ENCODE measurements around the gene SH3GL1. TPM values are rescaled to one million over a fixed set of nuclear protein-coding genes. Genes with fewer than 3 reads are reported as not detected.

Gene SH3GL1
- total RNA-seq, 1 donor from 2014 or later = 95.3 TPM

- Mint-ChIP-seq H3K27ac (ENCODE audit: unreplicated experiment) (no peak overlapping the region), H3K4me1 (no peaks in the 10 kb centered on the region), H3K9me3 (no peaks in the 10 kb centered on the region), H3K27me3 (ENCODE audit: low read depth) (no peaks in the 10 kb centered on the region), H3K4me3 (no peak overlapping the region), H3K36me3 (ENCODE audit: low read depth) (peaks cover 4% of the 10 kb centered on the region)
- DNase-seq (ENCODE audit: low read depth, low spot score) = no peak
- no peak for TF ChIP-seq CTCF (conservative IDR thresholded peaks at IDR 0.05)
These were observed 13.9 kb upstream of the SH3GL1 start for GRCh38 chr19:4414144-4414799.

- H3K4me3 Mint-ChIP-seq = no peak overlapping the region
- H3K36me3 Mint-ChIP-seq (ENCODE audit: low read depth) = peaks cover 9% of the 10 kb centered on the region
- H3K4me1 Mint-ChIP-seq = peaks cover 5% of the 10 kb centered on the region
- H3K27me3 Mint-ChIP-seq (ENCODE audit: low read depth) = no peaks in the 10 kb centered on the region
- TF ChIP-seq CTCF (conservative IDR thresholded peaks at IDR 0.05) = no peak
- H3K9me3 Mint-ChIP-seq = no peaks in the 10 kb centered on the region
- H3K27ac Mint-ChIP-seq (ENCODE audit: unreplicated experiment) = no peak overlapping the region
- no peak for DNase-seq (ENCODE audit: low read depth, low spot score)
These were observed 13.2 kb upstream of the SH3GL1 start for GRCh38 chr19:4413588-4413987.

GRCh38 chr19:4409123-4409933, 9.0 kb upstream of the SH3GL1 start:
- no peak overlapping the region for H3K27ac Mint-ChIP-seq (ENCODE audit: unreplicated experiment)
- no peak for DNase-seq (ENCODE audit: low read depth, low spot score)
- H3K4me3 Mint-ChIP-seq = no peak overlapping the region
- TF ChIP-seq CTCF (conservative IDR thresholded peaks at IDR 0.05) = no peak
- H3K36me3 Mint-ChIP-seq (ENCODE audit: low read depth) = peaks cover 10% of the 10 kb centered on the region
- H3K27me3 Mint-ChIP-seq (ENCODE audit: low read depth) = no peaks in the 10 kb centered on the region
- H3K4me1 Mint-ChIP-seq = peaks cover 20% of the 10 kb centered on the region
- H3K9me3 Mint-ChIP-seq = no peaks in the 10 kb centered on the region

GRCh38 chr19:4406626-4407025, 6.3 kb upstream of the SH3GL1 start:
- no peaks in the 10 kb centered on the region for H3K27me3 Mint-ChIP-seq (ENCODE audit: low read depth)
- no peak overlapping the region for H3K27ac Mint-ChIP-seq (ENCODE audit: unreplicated experiment)
- no peak for TF ChIP-seq CTCF (conservative IDR thresholded peaks at IDR 0.05)
- H3K36me3 Mint-ChIP-seq (ENCODE audit: low read depth) = peaks cover 8% of the 10 kb centered on the region
- no peaks in the 10 kb centered on the region for H3K9me3 Mint-ChIP-seq
- H3K4me1 Mint-ChIP-seq = peaks cover 37% of the 10 kb centered on the region
- H3K4me3 Mint-ChIP-seq = no peak overlapping the region
- DNase-seq (ENCODE audit: low read depth, low spot score) = no peak

- Mint-ChIP-seq H3K4me3 (peak overlapping the region; percentile 83), H3K36me3 (ENCODE audit: low read depth) (peaks cover 8% of the 10 kb centered on the region), H3K4me1 (peaks cover 44% of the 10 kb centered on the region), H3K9me3 (no peaks in the 10 kb centered on the region), H3K27me3 (ENCODE audit: low read depth) (no peaks in the 10 kb centered on the region), H3K27ac (ENCODE audit: unreplicated experiment) (no peak overlapping the region)
- DNase-seq (ENCODE audit: low read depth, low spot score) = no peak
- TF ChIP-seq CTCF (conservative IDR thresholded peaks at IDR 0.05) = no peak
These were observed 5.6 kb upstream of the SH3GL1 start for GRCh38 chr19:4405977-4406376.
